HFFc6 (cell line): Measurements from ENCODE around the gene SHB. TPM values are rescaled to one million over a fixed set of nuclear protein-coding genes. Genes with fewer than 3 reads are reported as not detected.
A peak's percentile ranks its signal among the peaks of the same experiment; 100 is the strongest.

Source experiments
- DNase-seq: peaks from one replicate; pipeline ENCODE4 v3.0.0-alpha.2; 2018
- H3K27ac Mint-ChIP-seq: 2 replicates; pipeline ENCODE4 v1.8.0; 2020; ENCODE audit warnings: mild to moderate bottlenecking, mixed read lengths
- H3K27me3 Mint-ChIP-seq: 2 replicates; pipeline ENCODE4 v1.8.0; 2021; ENCODE audit warnings: mild to moderate bottlenecking, moderate library complexity, mixed read lengths; ENCODE audit not compliant: insufficient read depth
- H3K36me3 Mint-ChIP-seq: 2 replicates; pipeline ENCODE4 v1.8.0; 2021; ENCODE audit warnings: low read depth, mixed read lengths
- H3K4me1 Mint-ChIP-seq: 2 replicates; pipeline ENCODE4 v1.8.0; 2020; ENCODE audit warnings: low read depth, mixed read lengths
- H3K4me3 Mint-ChIP-seq: 2 replicates; pipeline ENCODE4 v1.8.0; 2020; ENCODE audit warnings: mild to moderate bottlenecking, moderate library complexity, mixed read lengths
- H3K9me3 Mint-ChIP-seq: 2 replicates; pipeline ENCODE4 v1.8.0; 2020; ENCODE audit warnings: mild to moderate bottlenecking, mixed read lengths
- total RNA-seq, 6 experiments: library from RNA; stranded (reverse); fragmentation: NEBNext Ultra II Directional; extraction: Animal tissue kit (Norgen Biotek cat#: 25700); gene quantifications; 2 replicates in 1 of 6; 3 replicates in 5 of 6; pipeline ENCODE4 v1.2.3, GENCODE V29; 2021
- TF ChIP-seq, protein P1 (sequence below): fragments of 200-600 bp; sonication (generic); IDR thresholded peaks from 2 replicates; pipeline ENCODE4 v1.5.0; 2021; ENCODE audit warnings: antibody characterized with exemption, mild to moderate bottlenecking

The SHB gene
- total RNA-seq, 6 experiments from 2014 or later = 26.8 to 29.8 (median 28.6) TPM

DNA sequence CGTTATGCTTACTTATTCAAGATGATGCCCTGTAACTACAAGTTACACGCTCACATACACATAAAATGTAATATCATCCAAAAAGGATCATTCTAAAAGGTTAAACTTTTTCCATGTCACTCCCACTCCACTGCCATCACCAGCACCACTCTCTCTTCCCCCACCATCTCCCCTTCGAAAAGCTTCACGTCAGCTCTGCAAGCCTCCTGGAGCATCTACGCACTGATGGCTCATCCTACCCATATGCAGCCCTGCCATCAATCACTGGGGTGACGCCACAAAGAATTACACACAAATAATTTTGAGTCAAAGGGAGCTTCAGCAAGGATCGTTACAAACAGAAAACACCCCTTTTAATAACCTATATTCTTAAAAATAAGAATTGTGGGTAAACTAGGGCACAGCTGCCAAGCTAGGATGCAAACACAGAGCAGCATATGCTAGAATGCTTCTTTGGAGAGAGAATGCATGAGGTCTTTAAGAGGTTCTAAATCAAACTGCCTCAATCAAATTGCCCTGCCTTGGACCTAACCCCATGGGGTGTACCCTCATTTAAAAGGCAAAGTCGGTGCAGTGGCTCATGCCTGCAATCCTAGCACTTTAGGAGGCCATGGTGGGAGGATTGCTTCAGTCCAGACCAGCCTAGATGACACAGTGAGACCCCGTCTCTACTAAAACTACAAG lies 56.1 kb downstream of the SHB start:
- TF ChIP-seq, protein P1, sequence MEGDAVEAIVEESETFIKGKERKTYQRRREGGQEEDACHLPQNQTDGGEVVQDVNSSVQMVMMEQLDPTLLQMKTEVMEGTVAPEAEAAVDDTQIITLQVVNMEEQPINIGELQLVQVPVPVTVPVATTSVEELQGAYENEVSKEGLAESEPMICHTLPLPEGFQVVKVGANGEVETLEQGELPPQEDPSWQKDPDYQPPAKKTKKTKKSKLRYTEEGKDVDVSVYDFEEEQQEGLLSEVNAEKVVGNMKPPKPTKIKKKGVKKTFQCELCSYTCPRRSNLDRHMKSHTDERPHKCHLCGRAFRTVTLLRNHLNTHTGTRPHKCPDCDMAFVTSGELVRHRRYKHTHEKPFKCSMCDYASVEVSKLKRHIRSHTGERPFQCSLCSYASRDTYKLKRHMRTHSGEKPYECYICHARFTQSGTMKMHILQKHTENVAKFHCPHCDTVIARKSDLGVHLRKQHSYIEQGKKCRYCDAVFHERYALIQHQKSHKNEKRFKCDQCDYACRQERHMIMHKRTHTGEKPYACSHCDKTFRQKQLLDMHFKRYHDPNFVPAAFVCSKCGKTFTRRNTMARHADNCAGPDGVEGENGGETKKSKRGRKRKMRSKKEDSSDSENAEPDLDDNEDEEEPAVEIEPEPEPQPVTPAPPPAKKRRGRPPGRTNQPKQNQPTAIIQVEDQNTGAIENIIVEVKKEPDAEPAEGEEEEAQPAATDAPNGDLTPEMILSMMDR = no peak
- DNase-seq = no peak
- H3K4me3 Mint-ChIP-seq = no peak overlapping the region
- peaks cover 78% of the 10 kb centered on the region for H3K4me1 Mint-ChIP-seq
- H3K27me3 Mint-ChIP-seq = peaks cover 3% of the 10 kb centered on the region
- no peaks in the 10 kb centered on the region for H3K9me3 Mint-ChIP-seq
- peaks cover 22% of the 10 kb centered on the region for H3K36me3 Mint-ChIP-seq
- peak overlapping the region; percentile 14; the same call in 1 of the 2 replicates for H3K27ac Mint-ChIP-seq

DNA sequence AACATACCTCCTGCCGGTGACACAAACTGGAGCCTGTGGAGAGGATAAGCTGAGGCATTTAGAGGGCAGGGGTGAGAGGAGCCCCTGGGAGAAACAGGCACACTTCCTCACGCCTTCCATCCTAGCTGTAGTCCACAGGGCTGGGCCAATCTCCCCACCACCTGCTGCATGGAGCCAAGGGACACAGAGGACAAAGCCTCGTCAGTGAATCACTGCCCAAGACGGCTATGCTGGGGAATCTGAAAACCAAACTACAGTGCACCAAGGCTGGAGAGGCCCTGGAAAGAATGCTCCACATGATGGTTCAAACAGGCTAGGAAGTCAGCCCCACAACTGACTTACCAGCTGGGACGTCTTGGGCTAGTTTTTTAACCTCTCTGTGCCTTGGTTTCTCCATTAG lies 57.0 kb downstream of the SHB start:
- no peak for DNase-seq
- H3K4me1 Mint-ChIP-seq = peaks cover 78% of the 10 kb centered on the region
- H3K9me3 Mint-ChIP-seq = no peaks in the 10 kb centered on the region
- peak overlapping the region; percentile 21 for H3K27ac Mint-ChIP-seq
- peaks cover 3% of the 10 kb centered on the region for H3K27me3 Mint-ChIP-seq
- H3K4me3 Mint-ChIP-seq = no peak overlapping the region
- H3K36me3 Mint-ChIP-seq = peaks cover 22% of the 10 kb centered on the region
- TF ChIP-seq, protein P1 = no peak

DNA sequence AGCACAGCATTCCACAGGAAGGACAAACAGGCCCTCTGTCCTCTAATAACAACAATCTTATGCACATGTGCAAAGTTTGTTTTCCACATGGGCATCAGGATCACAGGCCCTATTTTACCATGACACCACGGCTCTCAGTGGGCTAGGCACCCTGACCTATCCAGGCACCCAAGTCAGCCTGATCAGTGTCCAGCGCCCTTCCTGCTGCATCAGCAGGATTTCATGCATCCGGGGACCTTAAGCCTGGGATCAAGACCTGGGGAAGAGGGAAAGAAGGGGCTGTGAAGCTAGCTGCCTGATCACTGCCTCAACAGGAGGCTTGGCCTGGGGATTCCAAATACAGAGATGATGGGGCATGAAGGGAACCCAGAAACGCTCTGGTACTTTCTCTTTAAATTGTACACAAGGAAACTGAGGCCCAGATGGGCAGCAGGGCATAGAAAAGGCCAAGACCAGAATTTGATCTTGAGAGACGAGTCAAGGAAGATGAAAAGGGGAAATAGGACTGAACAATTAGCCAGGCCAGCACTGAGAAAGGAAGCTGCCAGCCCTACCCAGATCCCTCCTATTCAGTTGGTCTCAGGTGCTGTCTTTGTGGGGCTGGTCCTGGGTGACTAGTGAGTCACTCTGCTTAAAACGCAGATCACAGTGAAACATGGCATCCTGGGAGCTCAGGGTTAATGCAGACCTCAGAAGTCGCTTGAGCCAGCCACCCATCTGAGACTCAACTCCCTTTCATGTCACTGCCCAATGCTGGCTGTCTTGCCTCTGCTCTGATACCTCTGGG lies 57.9 kb downstream of the SHB start:
- no peaks in the 10 kb centered on the region for H3K9me3 Mint-ChIP-seq
- peaks cover 3% of the 10 kb centered on the region for H3K27me3 Mint-ChIP-seq
- H3K27ac Mint-ChIP-seq = peak overlapping the region; percentile 97
- no peak overlapping the region for H3K4me3 Mint-ChIP-seq
- DNase-seq = no peak
- H3K4me1 Mint-ChIP-seq = peaks cover 78% of the 10 kb centered on the region
- H3K36me3 Mint-ChIP-seq = peaks cover 22% of the 10 kb centered on the region
- TF ChIP-seq, protein P1 = no peak

DNA sequence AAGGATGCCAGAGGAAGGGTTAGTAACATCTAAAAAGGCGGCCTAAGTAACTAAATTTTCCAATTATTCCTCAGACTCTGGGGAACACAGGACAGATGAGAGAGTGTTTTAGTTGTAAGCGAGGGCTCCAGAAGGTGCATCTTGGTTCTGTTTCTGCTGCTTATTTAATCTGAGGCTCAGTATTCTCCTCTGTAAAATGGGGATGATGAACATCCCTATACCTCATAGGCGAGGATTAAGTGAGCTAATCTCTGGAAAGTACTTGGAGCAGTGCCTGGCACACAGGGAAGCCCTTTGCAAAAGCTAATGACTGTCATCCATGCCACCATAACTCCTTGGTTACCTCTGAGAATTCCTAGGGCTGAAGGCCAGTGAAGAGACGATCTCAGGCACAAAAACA lies 59.0 kb downstream of the SHB start:
- Mint-ChIP-seq H3K27me3 (peaks cover 7% of the 10 kb centered on the region), H3K27ac (peak overlapping the region; percentile 97), H3K9me3 (no peaks in the 10 kb centered on the region), H3K4me3 (no peak overlapping the region), H3K36me3 (peaks cover 13% of the 10 kb centered on the region), H3K4me1 (peaks cover 78% of the 10 kb centered on the region)
- DNase-seq = no peak
- TF ChIP-seq, protein P1 = no peak

DNA sequence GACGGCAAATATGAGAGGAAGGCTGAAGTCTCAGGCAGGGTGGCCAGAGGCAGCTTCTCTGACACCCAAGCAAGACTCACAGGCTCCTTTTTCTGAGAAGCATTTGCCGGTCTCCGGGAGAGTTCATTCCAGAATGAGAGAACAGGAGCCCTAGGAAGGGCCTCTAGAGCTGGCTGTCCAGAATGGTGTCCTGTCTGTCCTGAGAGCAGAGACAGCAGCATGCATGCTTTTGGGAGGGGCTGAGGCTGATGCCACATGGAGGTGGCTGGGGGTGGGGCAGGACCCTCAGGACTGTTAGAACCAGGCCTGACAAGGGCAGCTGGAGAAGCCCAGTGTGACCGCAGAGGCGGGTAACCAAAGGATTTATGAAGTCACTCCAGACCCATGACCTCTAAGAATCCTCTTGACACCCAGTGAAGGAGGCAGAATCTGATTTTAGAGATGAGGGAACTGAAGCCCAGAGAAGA lies 60.0 kb downstream of the SHB start:
- Mint-ChIP-seq H3K27me3 (peaks cover 8% of the 10 kb centered on the region), H3K9me3 (no peaks in the 10 kb centered on the region), H3K27ac (peak overlapping the region; percentile 97), H3K36me3 (peaks cover 10% of the 10 kb centered on the region; the same call in 1 of the 2 replicates), H3K4me1 (peaks cover 77% of the 10 kb centered on the region), H3K4me3 (peak overlapping the region; percentile 79)
- TF ChIP-seq, protein P1 = no peak
- DNase-seq = no peak
